HG02884 (cell line): ENCODE measurements around the gene LNX1.

ENCODE experiments used
- ATAC-seq: cut with Tn5 transposase; IDR thresholded peaks from one replicate; pipeline ENCODE4 v1.9.1; 2021; ENCODE audit warnings: mild to moderate bottlenecking, moderate library complexity; ENCODE audit not compliant: unreplicated experiment

LNX1 gene

GRCh38 chr4:53574528-53574927, 16.8 kb downstream of the LNX1 start:
- ATAC-seq = no peak

GRCh38 chr4:53573696-53574095, 17.6 kb downstream of the LNX1 start:
- ATAC-seq = no peak

DNA sequence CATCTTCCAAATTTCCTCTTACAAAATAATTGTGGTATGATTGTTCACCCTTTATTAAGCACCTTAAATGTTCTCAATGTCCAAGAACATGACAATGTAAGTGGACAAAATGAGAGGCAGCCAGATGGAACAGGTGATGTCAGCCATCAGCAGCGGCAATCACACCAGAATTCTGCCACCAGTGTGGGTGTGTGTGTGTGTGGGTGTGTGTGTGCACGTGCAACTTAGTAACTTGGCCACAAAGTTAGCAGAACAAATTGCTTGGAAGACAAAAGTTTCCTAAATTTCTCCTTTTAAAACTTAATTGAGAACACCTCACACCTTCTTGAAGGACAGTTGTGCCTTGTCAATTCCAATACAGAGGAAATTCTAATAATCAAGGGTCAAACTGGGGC, 18.7 kb downstream of the LNX1 start:
- ATAC-seq = no peak

DNA sequence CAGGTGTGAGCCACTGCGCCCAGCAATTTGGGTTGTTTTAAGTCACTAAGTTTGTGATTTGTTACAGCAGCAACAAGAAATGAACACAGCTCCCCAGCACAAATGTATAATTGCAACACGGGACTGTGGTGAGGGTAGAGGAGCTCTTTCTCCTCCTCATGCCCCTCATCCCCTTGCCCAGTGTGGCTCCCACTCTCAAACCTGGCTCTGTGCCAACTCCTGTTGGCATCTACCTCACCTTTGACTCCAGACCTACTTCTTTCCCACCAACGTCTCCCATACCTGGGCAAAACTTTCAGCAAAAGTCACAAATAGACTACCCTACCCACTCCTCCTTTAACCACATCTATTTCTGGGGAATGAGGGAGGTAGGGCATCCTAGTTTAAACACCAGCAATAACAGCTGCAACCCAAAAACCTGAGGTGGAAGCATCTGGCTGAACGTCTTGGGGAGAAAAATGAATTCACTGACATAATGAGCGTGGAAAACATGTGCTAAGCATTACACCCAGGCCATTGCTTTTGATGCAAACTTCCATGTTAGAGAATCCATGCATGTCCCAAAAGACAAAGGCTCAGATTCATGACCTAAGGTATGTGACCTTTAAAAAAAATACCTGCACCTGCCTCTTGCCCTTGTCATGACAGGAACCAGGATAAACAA, 19.2 kb downstream of the LNX1 start:
- ATAC-seq = no peak

- ATAC-seq = peak; percentile 75
Measured at GRCh38 chr4:53563824-53564223, 27.5 kb downstream of the LNX1 start.

- no peak for ATAC-seq
Measured at GRCh38 chr4:53562409-53562808, 28.9 kb downstream of the LNX1 start.

DNA sequence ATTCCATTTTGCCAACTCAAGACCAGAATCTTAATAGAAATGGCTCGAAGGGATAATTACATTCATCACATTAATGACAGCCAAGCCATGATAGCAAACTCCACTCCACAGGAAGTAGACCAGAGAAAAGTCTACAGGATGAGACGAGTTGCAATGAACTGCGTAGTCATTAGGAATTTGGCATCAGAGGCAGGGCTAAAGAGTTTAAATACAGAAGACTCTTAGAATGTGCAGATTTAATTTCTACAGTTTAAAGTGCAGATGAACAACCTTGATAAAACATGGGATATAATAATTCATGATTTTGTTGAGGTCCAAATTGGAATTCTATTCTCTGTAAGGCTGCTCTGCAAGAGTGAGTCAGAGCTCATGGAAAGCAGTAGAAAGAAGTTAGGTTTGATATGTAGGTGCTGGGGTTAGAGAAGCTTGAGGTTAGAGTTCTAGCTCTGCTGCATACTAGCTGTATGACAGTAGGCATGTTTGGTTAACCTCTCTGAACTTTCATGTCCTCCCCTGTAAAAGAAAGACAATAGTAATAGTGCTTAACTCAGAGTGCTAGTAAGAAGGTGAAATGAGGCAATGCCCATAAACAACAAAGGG, 32.2 kb downstream of the LNX1 start:
- ATAC-seq = no peak

DNA sequence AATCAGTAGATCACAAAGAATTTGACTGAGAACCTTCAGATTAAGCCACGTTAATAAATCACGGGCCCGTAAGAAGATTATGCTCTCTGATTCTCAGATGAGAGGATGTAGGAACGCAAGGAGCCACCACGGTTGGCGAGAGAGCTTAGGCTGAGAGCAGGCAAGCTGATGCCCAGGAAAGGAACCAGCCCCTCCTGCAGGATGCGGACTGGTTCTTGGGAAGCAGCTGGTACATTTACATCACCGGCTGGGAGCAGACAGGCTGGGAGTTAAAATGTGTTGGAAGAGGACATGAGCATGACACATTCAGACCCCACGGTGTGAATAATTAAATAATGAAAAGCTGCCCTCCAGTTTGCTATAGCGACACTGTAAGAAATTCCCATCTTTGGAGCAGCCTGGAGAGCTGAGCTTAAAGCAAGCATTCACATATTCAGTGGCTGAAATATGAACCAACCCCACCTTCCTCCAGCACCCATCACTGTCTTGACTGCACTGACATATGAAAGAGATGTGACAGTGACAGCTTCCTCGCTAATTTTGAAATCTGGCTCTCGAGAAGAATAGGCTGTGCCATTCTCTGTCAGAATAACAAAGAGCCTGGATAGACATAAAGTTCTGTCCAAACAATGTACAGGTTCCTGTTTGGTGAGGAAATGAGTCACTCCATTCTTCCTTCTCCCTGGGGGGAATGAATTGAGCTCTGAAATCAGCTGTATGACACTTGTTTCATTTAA, 33.1 kb downstream of the LNX1 start:
- ATAC-seq = no peak

- ATAC-seq = no peak
Measured at GRCh38 chr4:53557669-53558064, 33.6 kb downstream of the LNX1 start.

DNA sequence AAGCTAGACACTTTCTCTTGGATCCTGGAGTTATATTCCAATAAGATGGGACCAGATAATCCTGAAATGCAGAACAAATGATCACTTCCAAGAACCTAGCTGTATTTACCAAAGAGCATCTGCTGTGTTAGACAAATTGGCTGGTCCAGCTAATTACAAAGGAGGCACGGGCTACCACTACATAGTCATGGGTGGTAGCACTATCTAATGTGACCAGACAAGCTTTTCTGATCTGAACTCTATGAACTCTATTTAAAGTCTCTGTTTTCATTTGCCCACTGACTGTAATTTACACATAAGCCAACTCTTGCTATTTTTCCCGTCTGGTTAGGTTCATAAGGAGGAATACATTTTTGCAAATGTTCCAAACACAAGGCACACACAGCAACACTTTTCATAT, 34.6 kb downstream of the LNX1 start:
- no peak for ATAC-seq

GRCh38 chr4:53553486-53554210, 37.6 kb downstream of the LNX1 start:
- ATAC-seq = no peak

- no peak for ATAC-seq
Measured at GRCh38 chr4:53552711-53553110, 38.6 kb downstream of the LNX1 start.

DNA sequence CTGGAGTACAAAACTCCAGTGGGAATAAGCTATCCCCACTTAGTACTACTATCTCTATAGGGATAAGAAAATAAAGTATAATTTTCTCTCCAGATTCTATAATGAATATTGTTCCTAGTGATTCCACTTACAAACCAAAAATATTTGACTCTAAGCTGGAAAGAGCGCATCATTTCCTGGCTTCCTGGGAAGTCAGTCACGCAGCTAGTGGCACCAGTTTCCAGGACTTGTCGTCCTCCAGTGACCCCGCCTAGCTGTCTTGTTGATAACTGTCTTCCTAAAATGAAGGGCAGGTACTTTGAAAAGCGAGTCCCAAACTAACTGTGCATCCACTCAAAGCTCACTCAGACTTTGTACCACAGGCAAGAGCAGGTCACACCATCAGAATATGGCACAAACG, 39.3 kb downstream of the LNX1 start:
- no peak for ATAC-seq

GRCh38 chr4:53551281-53551864, 39.9 kb downstream of the LNX1 start:
- ATAC-seq = no peak

- no peak for ATAC-seq
Measured at GRCh38 chr4:53548662-53549061, 42.6 kb downstream of the LNX1 start.

GRCh38 chr4:53547983-53548382, 43.3 kb downstream of the LNX1 start:
- no peak for ATAC-seq

GRCh38 chr4:53545942-53546581, 45.2 kb downstream of the LNX1 start:
- no peak for ATAC-seq

GRCh38 chr4:53545273-53545672, 46.0 kb downstream of the LNX1 start:
- no peak for ATAC-seq

DNA sequence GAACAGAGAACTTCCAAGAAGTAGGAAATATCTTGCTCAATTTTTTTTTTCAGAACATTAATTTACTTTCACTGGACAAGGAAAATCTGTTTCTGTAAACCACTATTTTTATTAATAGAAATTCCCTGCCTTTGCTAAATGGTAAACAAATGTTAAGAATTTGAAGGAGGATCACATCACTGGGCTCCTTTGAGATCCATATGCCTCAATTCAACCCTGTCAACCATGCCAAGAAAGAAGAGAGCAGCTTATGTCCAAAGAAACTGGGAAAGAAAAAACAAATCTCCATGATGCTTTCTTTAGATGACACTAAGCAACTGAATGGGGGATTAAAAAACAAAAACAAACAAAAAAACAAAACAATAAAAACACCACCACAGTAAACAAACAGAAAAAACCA, 47.7 kb downstream of the LNX1 start:
- ATAC-seq = no peak

GRCh38 chr4:53541577-53542206, 49.6 kb downstream of the LNX1 start:
- no peak for ATAC-seq
